H9 (cell line): Measurements from ENCODE around the gene ATG4B. TPM values are rescaled to one million over a fixed set of nuclear protein-coding genes. Genes with fewer than 3 reads are reported as not detected.

Experiments used
- DNase-seq: peaks from one replicate; pipeline ENCODE4 v3.0.0-alpha.2; 2017
- H2AFZ ChIP-seq: one replicate; pipeline ENCODE4 v1.6.1; 2013; ENCODE audit warnings: mild to moderate bottlenecking, low read length, control low read depth, moderate library complexity
- H2AK5ac ChIP-seq: 2 replicates; pipeline ENCODE4 v1.6.1; 2013; ENCODE audit warnings: low read length, control low read depth, mixed read lengths; ENCODE audit not compliant: insufficient read length
- H2BK120ac ChIP-seq: one replicate; pipeline ENCODE4 v1.6.1; 2013; ENCODE audit warnings: low read depth, mild to moderate bottlenecking, low read length, control low read depth, inconsistent platforms; ENCODE audit not compliant: poor library complexity, severe bottlenecking
- H2BK12ac ChIP-seq: 2 replicates; pipeline ENCODE4 v1.6.1; 2013; ENCODE audit warnings: low read length, control low read depth, mixed read lengths, low read depth; ENCODE audit not compliant: insufficient read length
- H2BK15ac ChIP-seq: 2 replicates; pipeline ENCODE4 v1.6.1; 2013; ENCODE audit warnings: low read depth, low read length, control low read depth
- H2BK20ac ChIP-seq: one replicate; pipeline ENCODE4 v1.6.1; 2013; ENCODE audit warnings: low read depth, mild to moderate bottlenecking, low read length, control low read depth, inconsistent platforms; ENCODE audit not compliant: poor library complexity, severe bottlenecking
- H2BK5ac ChIP-seq: 2 replicates; pipeline ENCODE4 v1.6.1; 2013; ENCODE audit warnings: low read length, control low read depth, mixed read lengths; ENCODE audit not compliant: insufficient read length
- H3K14ac ChIP-seq: 2 replicates; pipeline ENCODE4 v1.6.1; 2013; ENCODE audit warnings: low read length, control low read depth; ENCODE audit not compliant: insufficient read depth
- H3K18ac ChIP-seq: 2 replicates; pipeline ENCODE4 v1.6.1; 2013; ENCODE audit warnings: low read depth, mild to moderate bottlenecking, mixed read lengths, low read length, control low read depth; ENCODE audit not compliant: insufficient read length
- H3K23ac ChIP-seq: 2 replicates; pipeline ENCODE4 v1.6.1; 2013; ENCODE audit warnings: low read length, control low read depth, mixed read lengths, low read depth; ENCODE audit not compliant: insufficient read length
- H3K23me2 ChIP-seq: 2 replicates; pipeline ENCODE4 v1.6.1; 2013; ENCODE audit warnings: low read depth, mild to moderate bottlenecking, mixed read lengths, low read length, control low read depth; ENCODE audit not compliant: insufficient read length, poor library complexity, severe bottlenecking
- H3K27ac ChIP-seq: 2 replicates; pipeline ENCODE4 v1.5.1; 2013; ENCODE audit warnings: low read length, control low read depth, mixed read lengths, low read depth; ENCODE audit not compliant: insufficient read length
- H3K27me3 ChIP-seq: 2 replicates; pipeline ENCODE4 v1.6.1; 2013; ENCODE audit warnings: low read length, control low read depth, inconsistent platforms; ENCODE audit not compliant: insufficient read depth
- H3K4ac ChIP-seq: 2 replicates; pipeline ENCODE4 v1.6.1; 2013; ENCODE audit warnings: low read depth, mild to moderate bottlenecking, control low read depth, inconsistent platforms, low read length, moderate library complexity
- H3K4me1 ChIP-seq: 2 replicates; pipeline ENCODE4 v1.6.1; 2013; ENCODE audit warnings: low read length, control low read depth, inconsistent platforms; ENCODE audit not compliant: insufficient read depth
- H3K4me2 ChIP-seq: 2 replicates; pipeline ENCODE4 v1.6.1; 2013; ENCODE audit warnings: low read length, control low read depth, mixed read lengths; ENCODE audit not compliant: insufficient read length, insufficient read depth
- H3K56ac ChIP-seq: 2 replicates; pipeline ENCODE4 v1.6.1; 2013; ENCODE audit warnings: low read depth, mild to moderate bottlenecking, mixed read lengths, low read length, control low read depth; ENCODE audit not compliant: insufficient read length
- H3K79me1 ChIP-seq: 2 replicates; pipeline ENCODE4 v1.6.1; 2013; ENCODE audit warnings: low read depth, mild to moderate bottlenecking, moderate library complexity, low read length, control low read depth, inconsistent platforms; ENCODE audit not compliant: insufficient read depth, poor library complexity, severe bottlenecking
- H3K79me2 ChIP-seq: 2 replicates; pipeline ENCODE4 v1.6.1; 2013; ENCODE audit warnings: low read length, control low read depth, inconsistent platforms; ENCODE audit not compliant: insufficient read depth
- H3K9ac ChIP-seq: 2 replicates; pipeline ENCODE4 v1.6.1; 2013; ENCODE audit warnings: low read length, control low read depth, mixed read lengths; ENCODE audit not compliant: insufficient read length; ENCODE audit errors: extremely low read depth
- H3K9me3 ChIP-seq: one replicate; pipeline ENCODE4 v1.6.1; 2013; ENCODE audit warnings: low read depth, low read length, inconsistent platforms; ENCODE audit not compliant: control insufficient read depth
- H3T11ph ChIP-seq: one replicate; pipeline ENCODE4 v1.6.1; 2013; ENCODE audit warnings: mild to moderate bottlenecking, low read length, control low read depth, inconsistent platforms
- H4K20me1 ChIP-seq: one replicate; pipeline ENCODE4 v1.6.1; 2013; ENCODE audit not compliant: control insufficient read depth, insufficient read length, insufficient read depth
- H4K5ac ChIP-seq: 2 replicates; pipeline ENCODE4 v1.6.1; 2013; ENCODE audit warnings: low read depth, mild to moderate bottlenecking, mixed read lengths, low read length, control low read depth; ENCODE audit not compliant: insufficient read length
- H4K8ac ChIP-seq: replicated peaks from 2 replicates; pipeline ENCODE4 v1.6.1; 2013; ENCODE audit warnings: low read length, control low read depth, mixed read lengths, low read depth; ENCODE audit not compliant: insufficient read length
- H4K91ac ChIP-seq: 2 replicates; pipeline ENCODE4 v1.6.1; 2013; ENCODE audit warnings: low read depth, mild to moderate bottlenecking, moderate library complexity, mixed read lengths, low read length, control low read depth; ENCODE audit not compliant: insufficient read length
- H3K27ac Mint-ChIP-seq, 3 experiments: 2 replicates in 2 of 3; 3 replicates in 1 of 3; pipeline ENCODE4 v1.8.0; 2020 to 2021; ENCODE audit warnings: mixed read lengths in 3 of 3, mild to moderate bottlenecking in 1 of 3, moderate library complexity in 1 of 3
- H3K27me3 Mint-ChIP-seq: 2 replicates; pipeline ENCODE4 v1.8.0; 2021; ENCODE audit warnings: low read depth, mild to moderate bottlenecking, moderate library complexity, mixed read lengths
- H3K36me3 Mint-ChIP-seq, 3 experiments: 2 replicates in 2 of 3; 3 replicates in 1 of 3; pipeline ENCODE4 v1.8.0; 2020 to 2021; ENCODE audit warnings: low read depth in 3 of 3, mixed read lengths in 3 of 3; ENCODE audit not compliant: insufficient read depth in 1 of 3
- H3K4me1 Mint-ChIP-seq, 2 experiments: 2 replicates each; pipeline ENCODE4 v1.8.0; 2020; ENCODE audit warnings: mixed read lengths in 2 of 2
- H3K4me3 Mint-ChIP-seq, 2 experiments: 2 replicates in 1 of 2; 3 replicates in 1 of 2; pipeline ENCODE4 v1.8.0; 2020 to 2021; ENCODE audit warnings: mild to moderate bottlenecking in 2 of 2, mixed read lengths in 2 of 2, moderate library complexity in 1 of 2
- H3K9me3 Mint-ChIP-seq, 2 experiments: 2 replicates in 1 of 2; 3 replicates in 1 of 2; pipeline ENCODE4 v1.8.0; 2020; ENCODE audit warnings: mild to moderate bottlenecking in 2 of 2, mixed read lengths in 2 of 2, moderate library complexity in 1 of 2
- WGBS: extraction: QIAGEN DNeasy Blood & Tissue Kit; methylation state at CpG from one replicate; pipeline ENCODE4 v1.1.7; 2013; ENCODE audit warnings: missing lambda C conversion rate, low lambda C conversion rate, mixed read lengths; ENCODE audit not compliant: insufficient read length; ENCODE audit errors: extremely low coverage; 5-methylcytosine and 5-hydroxymethylcytosine counted together
- total RNA-seq: library from RNA; stranded (reverse); gene quantifications from 2 replicates; pipeline ENCODE4 v1.2.1, GENCODE V29; 2021
- TF ChIP-seq, protein P1 (sequence below): fragments of 200-600 bp; sonication (generic); conservative IDR thresholded peaks from 3 replicates; pipeline ENCODE4 v1.8.0; 2021; ENCODE audit warnings: antibody characterized with exemption, mild to moderate bottlenecking

The ATG4B gene
- total RNA-seq, 1 experiment from 2014 or later = 105 TPM

DNA sequence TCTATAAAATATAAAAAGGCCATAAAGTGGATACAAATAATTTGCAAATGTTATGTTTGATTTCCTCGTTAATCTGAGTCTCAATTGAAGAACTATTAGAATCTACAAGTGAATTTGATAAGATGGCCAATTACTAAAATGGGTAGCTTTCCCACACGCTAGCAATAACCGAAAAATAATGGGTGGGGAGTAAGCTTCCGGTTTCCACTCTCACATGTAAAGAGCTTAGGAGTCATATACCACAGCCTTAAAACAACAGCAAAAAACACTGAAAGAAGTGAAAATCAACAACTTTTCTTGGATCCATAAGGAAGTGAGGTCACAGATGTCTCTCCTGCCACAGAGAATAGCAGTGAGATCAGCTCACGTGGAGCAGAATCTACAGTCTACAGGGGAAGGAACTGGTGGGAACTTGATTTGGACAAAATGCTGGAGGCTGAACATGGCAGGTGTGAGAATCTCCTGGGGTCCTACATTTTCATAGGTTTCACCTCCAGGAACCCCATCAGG lies 19.1 kb upstream of the ATG4B start:
- peak overlapping the region; percentile 75 to 91 (median 86) for H3K27ac Mint-ChIP-seq

More for the DNA sequence above, 19.1 kb upstream of the ATG4B start:
- H3K18ac ChIP-seq = no peak overlapping the region
- no peaks in the 10 kb centered on the region for H3K23me2 ChIP-seq
- no peak overlapping the region for H3K9ac ChIP-seq
- H3K79me2 ChIP-seq = no peaks in the 10 kb centered on the region; the same call in 1 of the 2 replicates
- no peaks in the 10 kb centered on the region for H4K20me1 ChIP-seq
- H2BK15ac ChIP-seq = no peak overlapping the region
- no CpG with 5 or more reads among the region's 5 CpGs for WGBS
- no peak overlapping the region for H2BK120ac ChIP-seq
- H3K4me1 ChIP-seq = peaks cover 4% of the 10 kb centered on the region; the same call in 1 of the 2 replicates
- no peaks in the 10 kb centered on the region for H3K27me3 ChIP-seq
- no peak overlapping the region for H4K5ac ChIP-seq
- no peak overlapping the region for H3K14ac ChIP-seq
- no peak overlapping the region for H3K23ac ChIP-seq
- TF ChIP-seq, protein P1, sequence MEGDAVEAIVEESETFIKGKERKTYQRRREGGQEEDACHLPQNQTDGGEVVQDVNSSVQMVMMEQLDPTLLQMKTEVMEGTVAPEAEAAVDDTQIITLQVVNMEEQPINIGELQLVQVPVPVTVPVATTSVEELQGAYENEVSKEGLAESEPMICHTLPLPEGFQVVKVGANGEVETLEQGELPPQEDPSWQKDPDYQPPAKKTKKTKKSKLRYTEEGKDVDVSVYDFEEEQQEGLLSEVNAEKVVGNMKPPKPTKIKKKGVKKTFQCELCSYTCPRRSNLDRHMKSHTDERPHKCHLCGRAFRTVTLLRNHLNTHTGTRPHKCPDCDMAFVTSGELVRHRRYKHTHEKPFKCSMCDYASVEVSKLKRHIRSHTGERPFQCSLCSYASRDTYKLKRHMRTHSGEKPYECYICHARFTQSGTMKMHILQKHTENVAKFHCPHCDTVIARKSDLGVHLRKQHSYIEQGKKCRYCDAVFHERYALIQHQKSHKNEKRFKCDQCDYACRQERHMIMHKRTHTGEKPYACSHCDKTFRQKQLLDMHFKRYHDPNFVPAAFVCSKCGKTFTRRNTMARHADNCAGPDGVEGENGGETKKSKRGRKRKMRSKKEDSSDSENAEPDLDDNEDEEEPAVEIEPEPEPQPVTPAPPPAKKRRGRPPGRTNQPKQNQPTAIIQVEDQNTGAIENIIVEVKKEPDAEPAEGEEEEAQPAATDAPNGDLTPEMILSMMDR = no peak
- H3K4me1 Mint-ChIP-seq = peaks cover 12 to 16% of the 10 kb centered on the region in 2 experiments
- no peak overlapping the region for H3K56ac ChIP-seq
- H3K9me3 Mint-ChIP-seq = peaks cover 0 to 3% of the 10 kb centered on the region in 2 experiments; a peak in 3 of 5 replicates
- no peak overlapping the region for H4K91ac ChIP-seq
- no peak overlapping the region for H3T11ph ChIP-seq
- no peaks in the 10 kb centered on the region for H3K79me1 ChIP-seq
- H2BK5ac ChIP-seq = no peak overlapping the region
- no peak overlapping the region for H2BK20ac ChIP-seq
- 0 out of 5 replicates have a peak overlapping the region, but pooled peaks of 1 of the 2 experiments have one; percentile 9 for H3K4me3 Mint-ChIP-seq
- H3K36me3 Mint-ChIP-seq = peaks cover 5 to 26% (median 13%) of the 10 kb centered on the region in 3 experiments; a peak in 6 of 7 replicates
- H3K9me3 ChIP-seq = no peaks in the 10 kb centered on the region
- no peak for DNase-seq
- H3K27me3 Mint-ChIP-seq = no peaks in the 10 kb centered on the region
- no peak overlapping the region for H2AFZ ChIP-seq
- H3K4ac ChIP-seq = no peak overlapping the region
- H3K27ac ChIP-seq = no peak overlapping the region
- H3K4me2 ChIP-seq = no peak overlapping the region
- H4K8ac ChIP-seq = no peak overlapping the region
- H2BK12ac ChIP-seq = no peak overlapping the region
- H2AK5ac ChIP-seq = no peak overlapping the region
